GM12878 (cell line): Measurements from ENCODE around the gene HDAC5. TPM values are rescaled to one million over a fixed set of nuclear protein-coding genes. Genes with fewer than 3 reads are reported as not detected.

Experiments
- ATAC-seq: fragments of 200-7000 bp; cut with Tn5 transposase; 3 replicates; pipeline ENCODE4 v1.9.1; 2020; ENCODE audit warnings: mild to moderate bottlenecking, moderate library complexity
- BruUV-seq: library from RNA; stranded (reverse); fragments of 400-500 nt; replicated peaks from 2 replicates; lab custom pipeline; 2021; lab: Mats Ljungman, UMichigan
- CTCF ChIA-PET: fragments of 300-600 bp; sonication (Branson Sonifier 250); formaldehyde crosslinking; extraction: SDS; loops from one replicate; lab custom pipeline; 2021; ENCODE audit warnings: inconsistent platforms; lab: Yijun Ruan, JAX
- POLR2A ChIA-PET: fragments of 350-600 bp; formaldehyde crosslinking; extraction: SDS; loops from one replicate; lab custom pipeline; 2021; ENCODE audit warnings: inconsistent platforms; lab: Charles Lee
- RAD21 ChIA-PET: fragments of 300-600 bp; sonication (Branson Sonifier 250); formaldehyde crosslinking; loops from one replicate; lab custom pipeline; 2023; ENCODE audit warnings: antibody characterized with exemption; ENCODE audit not compliant: unreplicated experiment; lab: Charles Lee
- SMC1A ChIA-PET: fragments of 300-600 bp; sonication (Branson Sonifier 250); formaldehyde crosslinking; loops from one replicate; lab custom pipeline; 2023; ENCODE audit not compliant: unreplicated experiment, uncharacterized antibody; lab: Charles Lee
- DNase-seq: peaks from one replicate; pipeline ENCODE4 v3.0.0-alpha.2; 2011; ENCODE audit warnings: low read depth, low spot score
- FAIRE-seq: peaks from 3 replicates; lab custom pipeline; 2011; peaks lifted over from hg19 to GRCh38; lab: Jason Lieb, UNC
- H2AFZ ChIP-seq: 2 replicates; pipeline ENCODE4 v1.6.0; 2011; ENCODE audit warnings: low read depth, low read length, control low read depth; ENCODE audit not compliant: control insufficient read depth
- H3K27ac ChIP-seq: 2 replicates; pipeline ENCODE4 v1.5.1; 2011; ENCODE audit warnings: control low read depth; ENCODE audit not compliant: control insufficient read depth, insufficient read depth
- H3K27me3 ChIP-seq, 2 experiments: replicated peaks in 1 of 2; 2 replicates each; pipeline versions ENCODE4 v1.6.0 to v1.6.1; 2011; ENCODE audit warnings: low read length in 1 of 2; ENCODE audit not compliant: control insufficient read depth in 2 of 2, insufficient read depth in 2 of 2
- H3K36me3 ChIP-seq, 2 experiments: 2 replicates each; pipeline ENCODE4 v1.5.1; 2011; ENCODE audit warnings: low read length in 1 of 2; ENCODE audit not compliant: control insufficient read depth in 2 of 2, insufficient read depth in 2 of 2
- H3K4me1 ChIP-seq: 2 replicates; pipeline ENCODE4 v1.6.1; 2011; ENCODE audit warnings: mild to moderate bottlenecking, low read length, moderate library complexity, mixed read lengths; ENCODE audit not compliant: control insufficient read depth, insufficient read depth
- H3K4me2 ChIP-seq: 2 replicates; pipeline ENCODE4 v1.6.0; 2011; ENCODE audit warnings: control low read depth; ENCODE audit not compliant: control insufficient read depth, insufficient read depth
- H3K4me3 ChIP-seq: fragments of 200-600 bp; sonication (generic); 2 replicates; pipeline ENCODE4 v1.5.1; 2016
- H3K79me2 ChIP-seq: 2 replicates; pipeline ENCODE4 v1.6.0; 2011; ENCODE audit warnings: low read length; ENCODE audit not compliant: control insufficient read depth, insufficient read depth
- H3K9ac ChIP-seq: 2 replicates; pipeline ENCODE4 v1.8.0; 2011; ENCODE audit warnings: low read length, control low read depth, mixed read lengths; ENCODE audit not compliant: control insufficient read depth, insufficient read depth
- H3K9me3 ChIP-seq: replicated peaks from 3 replicates; pipeline ENCODE4 v1.5.1; 2011; ENCODE audit warnings: mild to moderate bottlenecking, low read length; ENCODE audit not compliant: control insufficient read depth, insufficient read depth
- H4K20me1 ChIP-seq: 2 replicates; pipeline ENCODE4 v1.6.0; 2011; ENCODE audit not compliant: control insufficient read depth, insufficient read depth
- ATF7 ChIP-seq: fragments of 450-650 bp; IDR thresholded peaks from 2 replicates; pipeline ENCODE4 v1.6.1; 2016; ENCODE audit warnings: low read depth, mild to moderate bottlenecking
- CEBPZ ChIP-seq: fragments of 150-350 bp; IDR thresholded peaks from 2 replicates; pipeline ENCODE4 v1.6.1; 2016; ENCODE audit warnings: low read depth, low read length
- IRF5 ChIP-seq: fragments of 450-650 bp; IDR thresholded peaks from 2 replicates; pipeline ENCODE4 v1.6.1; 2017; ENCODE audit warnings: borderline replicate concordance
- JUND ChIP-seq: IDR thresholded peaks from 2 replicates; pipeline ENCODE4 v1.6.1; 2012; ENCODE audit warnings: low read depth, mild to moderate bottlenecking, low read length, improper control_type of control experiment, moderate library complexity
- KDM1A ChIP-seq: fragments of 200-600 bp; sonication (generic); IDR thresholded peaks from 2 replicates; pipeline ENCODE4 v1.6.1; 2016; ENCODE audit warnings: borderline replicate concordance
- LARP7 ChIP-seq: fragments of 450-650 bp; IDR thresholded peaks from 2 replicates; pipeline ENCODE4 v1.6.1; 2017; ENCODE audit warnings: mild to moderate bottlenecking
- NFYB ChIP-seq: IDR thresholded peaks from 2 replicates; pipeline ENCODE4 v1.6.1; 2011; ENCODE audit warnings: low read depth, mild to moderate bottlenecking, low read length, improper control_type of control experiment, moderate library complexity; ENCODE audit not compliant: insufficient read depth
- NR2C2 ChIP-seq: IDR thresholded peaks from 2 replicates; pipeline ENCODE4 v1.6.1; 2011; ENCODE audit warnings: borderline replicate concordance, low read depth; ENCODE audit not compliant: control insufficient read depth, insufficient read length
- NR2F1 ChIP-seq: fragments of 450-650 bp; conservative IDR thresholded peaks from 2 replicates; pipeline ENCODE4 v1.6.1; 2017; ENCODE audit warnings: mild to moderate bottlenecking
- PKNOX1 ChIP-seq: fragments of 450-650 bp; IDR thresholded peaks from 2 replicates; pipeline ENCODE4 v1.6.1; 2016; ENCODE audit warnings: mild to moderate bottlenecking
- PML ChIP-seq: IDR thresholded peaks from 2 replicates; pipeline ENCODE4 v1.6.1; 2012; ENCODE audit warnings: low read length, inconsistent platforms
- RBBP5 ChIP-seq: fragments of 200-600 bp; sonication (generic); conservative IDR thresholded peaks from 2 replicates; pipeline ENCODE4 v1.6.1; 2016
- RUNX3 ChIP-seq: IDR thresholded peaks from 2 replicates; pipeline ENCODE4 v1.6.1; 2012; ENCODE audit warnings: low read length, inconsistent platforms
- SMAD1 ChIP-seq: fragments of 450-650 bp; IDR thresholded peaks from 2 replicates; pipeline ENCODE4 v1.6.1; 2018; ENCODE audit warnings: mild to moderate bottlenecking, low read depth; ENCODE audit not compliant: partially characterized antibody
- SRF ChIP-seq, 2 experiments: IDR thresholded peaks; 2 replicates each; pipeline ENCODE4 v1.6.1; 2011; ENCODE audit warnings: low read depth in 2 of 2, low read length in 2 of 2, mild to moderate bottlenecking in 1 of 2, moderate library complexity in 1 of 2
- ZNF622 ChIP-seq: fragments of 450-650 bp; IDR thresholded peaks from 2 replicates; pipeline ENCODE4 v1.6.1; 2017; ENCODE audit warnings: mild to moderate bottlenecking, inconsistent platforms
- WGBS: methylation state at CpG from one replicate; pipeline ENCODE4 v1.1.6; 2016; ENCODE audit warnings: low lambda C conversion rate; ENCODE audit not compliant: insufficient replicate concordance, insufficient coverage; ENCODE audit errors: missing lambda C conversion rate; 5-methylcytosine and 5-hydroxymethylcytosine counted together
- in situ Hi-C: fragments of 300-500 bp; cut with MboI; formaldehyde crosslinking; loops from 9 replicates; pipeline ENCODE4 v1.14.3; 2018; ENCODE audit warnings: mixed read lengths
- intact Hi-C: fragments of 100-400 bp; cut with micrococcal nuclease; formaldehyde crosslinking; loops from one replicate; pipeline ENCODE4 v1.14.2; 2022; ENCODE audit not compliant: unreplicated experiment
- polyA plus RNA-seq, 11 experiments: library from polyadenylated mRNA; depleted of rRNA in 4 of 11; unstranded in 6 of 11; stranded (reverse) in 5 of 11; fragments of >200 nt; fragmentation: Nextera tagmentation in 4 of 11; fragmentation: Illumina TruSeq in 1 of 11; extraction: Ambion mirVana in 4 of 11; extraction: Trizol in 1 of 11; gene quantifications; 1 replicate in 1 of 11; 2 replicates in 10 of 11; pipeline versions ENCODE4 v1.2.1 to v1.2.3, GENCODE V29; 2011 to 2016; ENCODE audit warnings: inconsistent platforms in 2 of 11, missing spikeins in 2 of 11, low read depth in 1 of 11
- total RNA-seq, 4 experiments: library from RNA; depleted of rRNA in 3 of 4; stranded (reverse); fragments of >200 nt in 3 of 4; fragmentation: Illumina TruSeq in 1 of 4; extraction: Trizol in 1 of 4; gene quantifications; 2 replicates each; pipeline versions ENCODE4 v1.2.1 to v1.2.3, GENCODE V29; 2013 to 2021

The HDAC5 gene
- total and polyA plus RNA-seq, 10 of the 15 experiments (the other 5 are each of a cell fraction or from before 2014, with no cell fraction given): 1.1 to 58.0 (median 27.3) TPM

- peak overlapping the region; percentile 92 for H2AFZ ChIP-seq
- no peak for DNase-seq
- FAIRE-seq: no peak
- 0% methylated on average over 7 of the region's 7 CpGs for WGBS
- peak overlapping the region; percentile 91 for H3K4me3 ChIP-seq
- POLR2A ChIA-PET: interaction anchor here (0.6 to 3.5 kb wide), 9 partner anchors 10 to 1503 kb away, joined by 3 to 23 read pairs (median 3); partner anchors contain the start of gene HDAC5
- no peaks in the 10 kb centered on the region for H3K9me3 ChIP-seq
- TF ChIP-seq SRF (IDR thresholded peaks at IDR 0.05; ENCODE audit: low read depth in 2 of 2, low read length in 2 of 2) (no peak), ATF7 (peak; percentile 33; the same call in 1 of the 2 replicates), PML (no peak), RBBP5 (no peak), NR2C2 (no peak), NFYB (no peak), ZNF622 (no peak), NR2F1 (no peak), SMAD1 (peak; percentile 64), JUND (no peak), KDM1A (no peak), LARP7 (no peak), PKNOX1 (peak; percentile 25; the same call in 1 of the 2 replicates), IRF5 (no peak), RUNX3 (no peak), CEBPZ (no peak)
- RAD21 ChIA-PET: interaction anchor here (0.6 to 0.7 kb wide), 3 partner anchors 42 to 943 kb away, joined by 3 read pairs; no protein-coding TSS in a partner anchor
- H3K27ac ChIP-seq: peak overlapping the region; percentile 80
- H3K27me3 ChIP-seq: no peaks in the 10 kb centered on the region
- H3K4me2 ChIP-seq: peak overlapping the region; percentile 95
- CTCF ChIA-PET: interaction anchor here (2.4 kb wide), 1 partner anchor 54 kb away, joined by 8 read pairs; the partner anchor contains the start of gene HDAC5
- H3K36me3 ChIP-seq: peaks cover 1 to 6% of the 10 kb centered on the region in 2 experiments; a peak in 3 of 4 replicates
- H3K79me2 ChIP-seq: peaks cover 33% of the 10 kb centered on the region
- peak; percentile 3; the same call in 2 of the 3 replicates for ATAC-seq
- 0 out of 2 replicates have a peak, but pooled peaks cover 3% of the 10 kb centered on the region for H3K4me1 ChIP-seq
- peak overlapping the region; percentile 70 for H3K9ac ChIP-seq
- intact Hi-C loops: loop anchor here (5.0 kb wide), 1 partner anchor 42 kb away; no protein-coding TSS in a partner anchor
- no TSS peak for BruUV-seq
- H4K20me1 ChIP-seq: no peaks in the 10 kb centered on the region
- in situ Hi-C loops: no loop called here
- SMC1A ChIA-PET: no interaction called here
These were observed 53.4 kb downstream of the HDAC5 start for GRCh38 chr17:44069974-44070454.
